DMS 273 (cell line): ENCODE measurements around the gene NTSR2.
A peak's percentile ranks its signal among the peaks of the same experiment; 100 is the strongest.

Source experiments
- DNase-seq: peaks from one replicate; lab custom pipeline; 2025; ENCODE audit not compliant: unreplicated experiment; lab: John Stamatoyannopoulos, UW

NTSR2 gene

GRCh38 chr2:11699686-11700670, 30.0 kb upstream of the NTSR2 start:
- DNase-seq = no peak

DNA sequence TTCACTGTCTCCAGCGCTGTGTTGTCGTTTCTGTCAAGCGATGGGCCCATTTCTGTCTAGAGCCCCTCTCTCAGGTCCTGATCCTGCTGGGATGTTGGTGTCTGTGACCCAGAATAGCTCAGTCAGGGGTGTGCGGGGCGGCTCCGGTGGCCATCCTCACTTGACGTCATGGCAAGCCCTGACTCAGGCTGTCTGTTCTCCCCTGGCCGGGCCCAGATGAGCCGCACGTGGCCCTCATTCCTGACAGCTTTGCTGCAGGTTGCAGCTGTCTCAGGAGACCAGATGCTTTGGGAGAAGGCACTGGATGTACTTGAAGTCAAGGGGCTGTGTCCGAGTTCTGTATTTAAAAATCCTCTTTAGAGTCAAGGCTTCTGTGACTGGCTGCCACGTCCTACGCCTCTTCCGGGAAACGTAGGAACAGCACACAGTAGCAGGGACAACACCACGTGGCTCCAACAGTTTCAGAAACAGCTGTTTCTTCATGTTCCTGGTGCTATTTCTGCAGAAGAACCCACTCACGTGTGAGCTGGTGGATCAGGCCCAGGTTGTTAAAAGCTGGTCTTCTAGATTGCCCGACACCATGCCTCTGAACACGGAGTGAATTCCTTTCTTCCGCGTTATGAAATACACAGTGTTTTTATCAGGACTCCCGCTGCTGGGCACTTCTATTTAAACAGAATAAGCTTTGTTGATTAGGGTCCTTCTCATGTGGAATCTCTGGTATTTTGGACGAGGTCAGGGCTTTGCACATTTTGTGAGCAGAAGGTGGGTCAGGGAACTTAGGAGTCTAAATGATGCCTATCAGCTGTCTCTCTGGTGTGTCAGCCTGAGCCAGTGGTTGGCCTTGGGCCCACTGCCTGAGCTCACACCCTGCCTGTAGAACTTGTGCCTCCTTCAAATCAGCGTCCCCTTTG, 28.3 kb upstream of the NTSR2 start:
- peak; percentile 43 for DNase-seq

DNA sequence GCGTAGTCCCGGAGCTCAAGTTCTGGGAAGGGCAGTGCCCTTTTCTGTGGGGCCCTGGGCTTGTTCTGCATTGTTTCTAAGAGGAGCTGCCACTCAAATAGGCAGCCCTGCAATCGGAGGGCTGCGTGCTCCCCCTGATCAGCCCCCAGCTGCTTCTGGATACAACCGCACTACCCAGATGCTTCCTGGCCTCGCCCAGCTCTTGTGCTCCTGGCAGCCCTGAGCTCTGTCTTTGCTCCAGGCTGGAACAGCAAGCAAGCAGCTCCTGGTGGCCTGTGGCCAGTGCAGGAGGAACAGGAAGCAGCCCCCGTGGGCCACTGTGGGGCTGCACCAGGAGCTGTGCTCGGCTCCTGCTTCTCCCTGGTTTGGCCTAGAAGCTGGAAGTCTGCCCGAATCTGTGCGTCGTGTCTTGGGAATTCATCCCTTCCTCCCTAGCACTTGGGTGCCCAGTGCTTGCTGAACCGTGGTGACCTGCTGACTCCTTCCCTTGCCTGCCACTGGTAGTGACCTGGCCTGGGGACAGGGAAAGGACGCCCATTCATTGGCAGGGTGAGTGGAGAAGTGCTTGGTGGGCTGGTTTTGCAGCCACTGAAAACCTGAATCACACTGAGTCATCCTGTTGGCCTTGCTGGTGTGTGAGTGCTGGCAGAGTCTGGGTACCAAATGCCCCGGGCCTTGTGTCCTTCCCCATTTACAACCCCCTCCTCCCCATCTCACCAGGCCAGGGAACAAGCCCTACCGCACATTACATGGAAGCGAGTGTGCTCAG, 27.3 kb upstream of the NTSR2 start:
- peak; percentile 48 for DNase-seq

DNA sequence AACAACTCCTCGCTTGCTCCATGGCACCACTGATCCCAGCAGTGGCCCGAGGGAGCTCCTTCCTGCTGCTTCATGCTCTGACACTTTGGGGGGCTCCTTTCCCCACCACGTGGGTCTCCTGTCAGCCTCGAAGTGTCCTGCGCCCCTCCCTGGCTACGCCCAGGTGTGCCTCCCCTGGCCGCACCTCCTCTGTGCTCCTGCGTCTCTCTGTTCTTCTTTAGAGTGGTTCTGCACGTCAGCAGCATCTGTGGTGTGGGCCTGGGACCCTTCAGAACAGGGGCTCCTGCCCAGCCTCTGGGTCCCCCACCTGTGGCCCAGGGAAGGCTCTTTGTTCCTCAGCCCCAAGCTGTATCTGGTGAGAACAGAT, 26.7 kb upstream of the NTSR2 start:
- DNase-seq = no peak

DNA sequence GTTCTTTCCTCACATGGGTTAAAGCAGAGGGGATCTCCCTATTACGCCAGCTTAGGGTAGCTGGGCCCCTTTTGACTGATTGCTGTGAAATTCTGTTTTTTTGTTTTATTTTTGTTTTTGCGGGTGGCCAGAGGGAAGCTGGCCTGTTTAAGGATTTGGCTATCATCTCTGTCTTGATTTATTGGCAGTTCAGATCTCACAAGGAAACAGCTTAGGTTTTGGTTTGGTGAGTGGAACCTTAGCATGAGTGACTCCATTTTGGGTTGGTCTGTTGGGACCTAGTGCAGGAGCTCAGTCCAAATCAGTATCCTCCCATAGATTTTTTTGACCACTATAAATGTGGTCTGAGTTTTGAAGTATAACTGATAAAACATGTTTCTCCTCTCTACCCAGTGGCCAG, 25.6 kb upstream of the NTSR2 start:
- no peak for DNase-seq

DNA sequence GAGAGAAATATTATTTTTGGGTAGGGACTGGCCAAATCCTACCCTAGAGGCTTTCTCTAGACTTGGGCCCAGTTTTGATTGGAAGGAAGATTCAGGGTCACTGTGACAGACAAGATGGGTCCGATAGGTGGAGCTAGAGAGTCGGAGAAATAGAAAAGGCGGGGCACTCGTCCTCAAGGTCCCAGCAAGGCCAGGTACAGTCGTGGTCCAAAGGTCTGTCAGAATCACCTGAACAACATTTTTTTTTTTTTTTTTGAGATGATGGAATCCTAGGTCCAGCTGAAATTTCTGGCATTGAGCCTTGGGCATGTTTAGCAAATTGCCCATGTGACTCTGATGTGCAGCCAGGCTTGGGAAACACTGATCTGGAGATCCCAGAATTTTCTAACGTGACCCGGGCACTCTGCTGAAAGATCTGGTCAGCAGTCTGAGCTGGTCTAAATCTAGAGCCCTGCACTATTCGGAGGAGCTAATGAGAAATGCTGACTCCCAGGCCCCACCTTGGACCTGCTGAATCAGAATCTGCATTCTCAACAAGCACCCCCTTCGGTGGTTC, 23.0 kb upstream of the NTSR2 start:
- DNase-seq = peak; percentile 88

DNA sequence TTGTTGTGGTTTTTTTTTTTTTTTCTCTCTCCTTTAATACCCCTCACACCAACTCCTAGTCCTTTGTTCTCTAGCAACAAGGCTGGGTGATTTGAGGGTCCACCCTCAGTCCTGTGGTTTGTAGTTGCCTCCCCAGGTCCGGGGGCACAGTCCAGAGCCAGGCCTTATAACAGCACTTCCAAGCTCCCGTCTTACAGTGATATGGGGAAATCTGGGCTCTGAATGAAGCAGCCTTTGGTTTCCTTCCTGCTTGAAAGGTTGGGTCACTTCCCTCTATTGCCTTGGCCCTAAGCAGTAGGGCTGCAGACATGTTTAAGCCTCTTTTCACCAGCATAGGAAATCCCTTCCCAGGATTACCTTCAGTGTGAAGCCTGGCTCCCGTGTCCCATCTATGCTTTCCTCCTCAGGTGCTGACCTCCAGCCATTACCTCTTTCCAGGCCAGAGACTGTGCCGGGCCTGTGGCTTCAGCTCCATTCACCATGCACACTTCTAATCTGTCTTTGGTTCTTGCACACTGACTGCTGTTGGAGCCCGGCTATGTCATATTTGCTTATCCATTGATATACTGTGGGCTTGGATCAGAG, 21.2 kb upstream of the NTSR2 start:
- no peak for DNase-seq

- peak; percentile 94 for DNase-seq
These were observed 18.5 kb upstream of the NTSR2 start for GRCh38 chr2:11688222-11689069.

DNA sequence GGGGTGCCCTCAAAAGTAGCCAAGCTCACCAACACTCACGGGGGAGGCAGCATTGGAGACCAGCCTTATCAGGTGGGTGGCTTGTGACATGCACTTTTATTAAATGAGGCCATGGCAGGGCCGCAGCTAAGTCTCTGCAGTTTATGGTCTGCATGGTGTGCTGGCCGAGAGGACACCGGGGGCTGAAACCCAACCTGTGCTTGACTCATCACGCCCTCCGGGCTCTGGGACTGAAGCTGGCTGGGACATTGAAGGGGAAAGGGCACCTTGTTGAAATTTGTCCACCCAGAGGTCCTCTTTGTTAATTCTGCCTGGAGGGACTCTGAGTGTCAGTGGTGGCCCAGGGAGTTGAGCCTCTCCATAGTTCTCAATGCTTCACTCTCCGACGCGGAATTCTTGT, 17.7 kb upstream of the NTSR2 start:
- DNase-seq = no peak

- DNase-seq = no peak
These were observed 16.0 kb upstream of the NTSR2 start for GRCh38 chr2:11685906-11686470.

GRCh38 chr2:11684894-11685460, 15.0 kb upstream of the NTSR2 start:
- DNase-seq = no peak

DNA sequence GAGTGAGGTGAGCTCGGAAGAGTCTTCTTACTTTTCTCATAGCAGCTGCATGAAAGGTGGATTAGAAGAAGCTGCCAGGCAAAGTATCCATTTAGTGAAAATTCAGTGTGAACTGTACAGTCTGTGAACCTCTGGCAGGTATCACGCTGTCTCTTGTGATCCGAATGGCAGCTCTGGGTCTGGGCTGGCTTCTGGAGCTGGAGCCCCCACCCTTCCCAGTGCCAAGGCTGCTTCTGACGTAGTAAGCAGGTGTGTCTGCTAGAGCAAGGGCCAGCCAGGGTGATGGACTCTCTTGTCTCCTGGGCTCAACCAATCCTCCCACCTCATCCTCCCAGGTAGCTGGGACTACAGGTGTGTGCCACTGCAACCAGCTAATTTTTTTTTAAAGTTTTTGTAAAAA, 14.0 kb upstream of the NTSR2 start:
- no peak for DNase-seq

GRCh38 chr2:11683476-11683875, 13.5 kb upstream of the NTSR2 start:
- no peak for DNase-seq

DNA sequence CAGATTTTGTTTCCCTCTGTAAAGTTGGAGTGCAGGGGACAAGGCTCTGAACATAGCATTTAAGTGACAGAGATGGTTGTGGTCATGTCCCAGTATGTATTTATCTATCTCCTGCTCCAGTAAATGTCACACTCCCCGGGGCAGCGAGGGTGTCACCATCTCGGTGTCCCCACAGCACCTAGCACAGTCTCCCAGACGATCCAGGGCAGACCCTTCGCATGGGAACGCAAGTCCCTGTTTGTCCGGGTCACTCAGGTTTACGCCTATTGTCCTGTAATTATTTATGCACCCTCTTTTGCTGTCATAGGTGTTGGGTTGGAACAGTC, 12.6 kb upstream of the NTSR2 start:
- no peak for DNase-seq

- DNase-seq = peak; percentile 68
These were observed 12.0 kb upstream of the NTSR2 start for GRCh38 chr2:11681722-11682589.

- no peak for DNase-seq
These were observed 11.1 kb upstream of the NTSR2 start for GRCh38 chr2:11680901-11681721.
